GM23248 (cell line): ENCODE measurements around the gene CD63. TPM values are rescaled to one million over a fixed set of nuclear protein-coding genes. Genes with fewer than 3 reads are reported as not detected.

ENCODE experiments used
- DNase-seq: peaks from one replicate; pipeline ENCODE4 v3.0.0-alpha.2; 2015
- H2AFZ ChIP-seq: fragments of 200-600 bp; sonication (generic); 2 replicates; pipeline ENCODE4 v1.6.1; 2016; ENCODE audit warnings: antibody characterized with exemption
- H3F3A ChIP-seq: fragments of 200-600 bp; sonication (generic); 2 replicates; pipeline ENCODE4 v1.6.1; 2016; ENCODE audit warnings: mild to moderate bottlenecking, antibody characterized with exemption, mixed run types; ENCODE audit not compliant: insufficient read depth
- H3K27ac ChIP-seq: fragments of 200-600 bp; sonication (generic); 2 replicates; pipeline ENCODE4 v1.5.1; 2016; ENCODE audit warnings: mild to moderate bottlenecking
- H3K27me3 ChIP-seq: fragments of 200-600 bp; sonication (generic); replicated peaks from 2 replicates; pipeline ENCODE4 v1.6.1; 2016; ENCODE audit warnings: mild to moderate bottlenecking; ENCODE audit not compliant: insufficient read depth
- H3K36me3 ChIP-seq: fragments of 200-600 bp; sonication (generic); 2 replicates; pipeline ENCODE4 v1.6.1; 2016; ENCODE audit warnings: low read depth, mild to moderate bottlenecking
- H3K4me1 ChIP-seq: fragments of 200-600 bp; sonication (generic); 2 replicates; pipeline ENCODE4 v1.6.1; 2016; ENCODE audit warnings: mild to moderate bottlenecking; ENCODE audit not compliant: insufficient read depth
- H3K4me2 ChIP-seq: fragments of 200-600 bp; sonication (generic); one replicate; pipeline ENCODE4 v1.6.1; 2016; ENCODE audit warnings: mild to moderate bottlenecking; ENCODE audit not compliant: unreplicated experiment
- H3K4me3 ChIP-seq: fragments of 200-600 bp; sonication (generic); 2 replicates; pipeline ENCODE4 v1.5.1; 2016; ENCODE audit warnings: mild to moderate bottlenecking
- H3K79me2 ChIP-seq: fragments of 200-600 bp; sonication (generic); 2 replicates; pipeline ENCODE4 v1.6.1; 2016; ENCODE audit warnings: mild to moderate bottlenecking; ENCODE audit not compliant: insufficient read depth
- H3K9ac ChIP-seq: fragments of 200-600 bp; sonication (generic); 2 replicates; pipeline ENCODE4 v1.6.1; 2016; ENCODE audit warnings: mild to moderate bottlenecking
- H3K9me2 ChIP-seq: fragments of 200-600 bp; sonication (generic); 2 replicates; pipeline ENCODE4 v1.6.1; 2016; ENCODE audit warnings: mixed run types, mild to moderate bottlenecking, moderate library complexity; ENCODE audit not compliant: insufficient read depth
- H3K9me3 ChIP-seq: fragments of 200-600 bp; sonication (generic); one replicate; pipeline ENCODE4 v1.6.1; 2017; ENCODE audit warnings: low read depth
- H4K20me1 ChIP-seq: fragments of 200-600 bp; sonication (generic); 2 replicates; pipeline ENCODE4 v1.6.0; 2016; ENCODE audit not compliant: insufficient read depth
- EZH2 ChIP-seq: fragments of 200-600 bp; sonication (generic); IDR thresholded peaks from 2 replicates; pipeline ENCODE4 v1.6.1; 2018; ENCODE audit warnings: antibody characterized with exemption, mild to moderate bottlenecking; ENCODE audit not compliant: insufficient read depth, poor library complexity, severe bottlenecking
- EZH2phosphoT487 ChIP-seq: fragments of 200-600 bp; sonication (generic); IDR thresholded peaks from 2 replicates; pipeline ENCODE4 v1.6.1; 2018; ENCODE audit warnings: antibody characterized with exemption, moderate library complexity, mild to moderate bottlenecking, low read depth; ENCODE audit not compliant: insufficient read depth
- WGBS, 2 experiments: methylation state at CpG; one replicate each; pipeline ENCODE4 v1.1.6; 2015 to 2017; ENCODE audit warnings: low lambda C conversion rate in 2 of 2, low coverage in 1 of 2; ENCODE audit errors: missing lambda C conversion rate in 2 of 2; 5-methylcytosine and 5-hydroxymethylcytosine counted together
- in situ Hi-C: fragments of 300-500 bp; cut with MboI; formaldehyde crosslinking; loops from 2 replicates; pipeline ENCODE4 v1.15.0; 2020
- polyA plus RNA-seq: library from polyadenylated mRNA; unstranded; fragments of >200 nt; fragmentation: Nextera tagmentation; extraction: Ambion mirVana; gene quantifications from 2 replicates; pipeline ENCODE4 v1.2.1, GENCODE V29; 2016
- total RNA-seq: library from RNA; depleted of rRNA; stranded (reverse); fragments of >200 nt; shearing (Covaris generic); gene quantifications from 2 replicates; pipeline ENCODE4 v1.2.3, GENCODE V29; 2014

CD63 gene
- total and polyA plus RNA-seq, 2 experiments from 2014 or later = 1,535 to 3,562 TPM

DNA sequence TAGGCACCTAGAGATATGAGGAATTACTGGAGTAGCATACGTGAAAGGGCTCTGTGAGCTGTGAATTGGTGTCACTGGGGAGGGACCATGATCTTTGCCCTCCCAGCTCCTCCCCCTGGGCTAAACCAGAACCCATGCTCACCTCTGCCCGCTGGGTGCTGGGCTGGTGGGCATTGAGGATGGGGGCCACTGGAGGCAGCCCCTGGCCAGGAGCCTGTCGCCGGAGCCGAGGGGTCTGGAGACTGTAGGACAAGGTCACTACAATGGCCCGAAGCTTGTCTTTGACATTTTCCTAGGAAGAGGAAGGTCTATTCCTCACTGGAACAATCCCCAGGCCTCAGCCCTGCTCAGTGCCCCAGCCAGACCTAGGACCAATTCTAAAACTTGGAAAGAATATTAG, 32.7 kb downstream of the CD63 start:
- 89 to 91% methylated on average over 6 of the region's 6 CpGs for WGBS, 2 experiments

DNA sequence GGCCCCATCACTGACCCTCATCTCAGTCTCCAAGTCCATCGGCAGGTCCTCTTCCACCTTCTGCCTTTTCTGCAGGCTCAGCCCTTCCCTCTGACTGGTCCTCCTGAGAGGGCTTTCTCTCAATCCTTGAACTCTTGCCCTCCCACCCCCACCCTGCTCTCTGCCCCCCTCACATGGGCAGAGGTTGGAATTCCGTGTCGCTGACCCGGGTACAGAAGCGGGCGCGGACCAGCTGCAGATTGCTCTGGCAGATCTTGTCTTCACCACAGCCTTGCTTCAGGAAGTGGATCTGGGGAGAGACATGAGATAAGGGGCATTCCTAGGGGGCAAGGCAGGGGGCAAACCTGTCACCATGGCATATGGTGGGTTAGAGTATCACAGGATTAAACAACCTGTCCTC, 33.5 kb downstream of the CD63 start:
- H3K4me2 ChIP-seq = no peak overlapping the region
- no peak for TF ChIP-seq EZH2phosphoT487
- TF ChIP-seq EZH2 = no peak
- H3K36me3 ChIP-seq = no peaks in the 10 kb centered on the region
- H3K79me2 ChIP-seq = no peaks in the 10 kb centered on the region
- no peaks in the 10 kb centered on the region for H3K9me3 ChIP-seq
- no peak overlapping the region for H3K4me3 ChIP-seq
- H2AFZ ChIP-seq = no peak overlapping the region
- no peak overlapping the region for H3K9ac ChIP-seq
- no peaks in the 10 kb centered on the region for H4K20me1 ChIP-seq
- no peak for DNase-seq
- H3K27me3 ChIP-seq = no peaks in the 10 kb centered on the region
- in situ Hi-C loops = no loop called here
- no peaks in the 10 kb centered on the region for H3F3A ChIP-seq
- H3K9me2 ChIP-seq = no peaks in the 10 kb centered on the region
- 0 out of 2 replicates have a peak, but pooled peaks cover under 1% of the 10 kb centered on the region for H3K4me1 ChIP-seq
- WGBS, 2 experiments = 81 to 82% methylated on average over 7 of the region's 7 CpGs
- H3K27ac ChIP-seq = no peak overlapping the region

More for the DNA sequence above, 32.7 kb downstream of the CD63 start:
- Histone ChIP-seq H3K9ac (no peak overlapping the region), H3K27ac (no peak overlapping the region), H3K4me2 (no peak overlapping the region), H3K9me2 (no peaks in the 10 kb centered on the region), H3K79me2 (no peaks in the 10 kb centered on the region), H3K4me1 (0 out of 2 replicates have a peak, but pooled peaks cover 7% of the 10 kb centered on the region), H3K36me3 (no peaks in the 10 kb centered on the region), H3F3A (no peaks in the 10 kb centered on the region), H3K27me3 (no peaks in the 10 kb centered on the region), H4K20me1 (no peaks in the 10 kb centered on the region), H3K9me3 (no peaks in the 10 kb centered on the region), H2AFZ (no peak overlapping the region), H3K4me3 (no peak overlapping the region)
- no peak for DNase-seq
- TF ChIP-seq EZH2 (no peak), EZH2phosphoT487 (no peak)
- in situ Hi-C loops = no loop called here

DNA sequence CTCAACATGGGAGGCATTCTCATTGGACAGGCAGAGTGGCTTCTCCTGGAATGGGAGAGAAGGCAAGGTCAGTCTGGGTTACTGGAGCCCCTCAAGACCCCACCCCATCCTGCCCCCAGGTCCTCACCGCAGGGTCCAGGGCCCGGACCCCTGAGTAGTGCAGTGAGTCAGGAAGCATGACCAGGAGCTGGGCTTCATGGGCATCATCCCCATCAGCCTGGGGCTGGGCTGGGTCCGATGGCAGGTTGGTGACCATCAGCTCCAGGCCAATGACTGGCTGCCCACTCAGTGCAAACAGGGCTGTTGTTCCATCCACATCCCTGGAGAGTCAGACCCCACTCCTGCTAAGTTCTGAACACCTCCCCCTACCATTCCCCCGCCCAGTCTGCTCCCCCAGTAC, 34.2 kb downstream of the CD63 start:
- Histone ChIP-seq H3K4me2 (no peak overlapping the region), H3K36me3 (no peaks in the 10 kb centered on the region), H3K27ac (no peak overlapping the region), H3F3A (no peaks in the 10 kb centered on the region), H3K9me2 (no peaks in the 10 kb centered on the region), H2AFZ (no peak overlapping the region), H3K9ac (no peak overlapping the region), H3K4me1 (no peaks in the 10 kb centered on the region), H3K27me3 (no peaks in the 10 kb centered on the region), H4K20me1 (no peaks in the 10 kb centered on the region), H3K79me2 (no peaks in the 10 kb centered on the region), H3K4me3 (no peak overlapping the region), H3K9me3 (no peaks in the 10 kb centered on the region)
- 78 to 83% methylated on average over 4 of the region's 4 CpGs for WGBS, 2 experiments
- in situ Hi-C loops = no loop called here
- TF ChIP-seq EZH2phosphoT487 = no peak
- TF ChIP-seq EZH2 = no peak
- no peak for DNase-seq

GRCh38 chr12:55694188-55694515, 34.7 kb downstream of the CD63 start:
- in situ Hi-C loops = no loop called here
- H3K36me3 ChIP-seq = no peaks in the 10 kb centered on the region
- 87 to 94% methylated on average over 7 of the region's 7 CpGs for WGBS, 2 experiments

More at GRCh38 chr12:55694188-55694515, 34.7 kb downstream of the CD63 start:
- Histone ChIP-seq H4K20me1 (no peaks in the 10 kb centered on the region), H3K9ac (no peak overlapping the region), H3K79me2 (no peaks in the 10 kb centered on the region), H3K4me2 (no peak overlapping the region), H3K27me3 (no peaks in the 10 kb centered on the region), H3K9me2 (no peaks in the 10 kb centered on the region), H3K9me3 (no peaks in the 10 kb centered on the region), H3K27ac (no peak overlapping the region), H2AFZ (no peak overlapping the region), H3F3A (no peaks in the 10 kb centered on the region), H3K4me3 (no peak overlapping the region), H3K4me1 (no peaks in the 10 kb centered on the region)
- TF ChIP-seq EZH2phosphoT487 = no peak
- no peak for TF ChIP-seq EZH2
- no peak for DNase-seq
